BE2C (cell line): ENCODE measurements around the gene HRAS.

Source experiments
- DNase-seq: peaks from one replicate; pipeline ENCODE4 v3.0.0-alpha.2; 2020
- H3K27me3 ChIP-seq: fragments of 250-450 bp; sonication (Bioruptor Pico); 2 replicates; pipeline ENCODE4 v1.5.1; 2020; ENCODE audit warnings: mild to moderate bottlenecking
- H3K36me3 ChIP-seq: fragments of 250-450 bp; sonication (Bioruptor Pico); 2 replicates; pipeline ENCODE4 v1.5.1; 2020; ENCODE audit warnings: mild to moderate bottlenecking
- H3K4me1 ChIP-seq: fragments of 250-450 bp; sonication (Bioruptor Pico); 2 replicates; pipeline ENCODE4 v1.5.1; 2020
- H3K4me3 ChIP-seq: 2 replicates; pipeline ENCODE4 v1.5.1; 2011; ENCODE audit warnings: low read depth, low read length
- H3K9me3 ChIP-seq: fragments of 250-450 bp; sonication (Bioruptor Pico); 2 replicates; pipeline ENCODE4 v1.5.1; 2020
- TF ChIP-seq, protein P1 (sequence below): IDR thresholded peaks from 2 replicates; pipeline ENCODE4 v1.5.1; 2012; ENCODE audit warnings: mild to moderate bottlenecking, low read depth, low read length

HRAS gene

DNA sequence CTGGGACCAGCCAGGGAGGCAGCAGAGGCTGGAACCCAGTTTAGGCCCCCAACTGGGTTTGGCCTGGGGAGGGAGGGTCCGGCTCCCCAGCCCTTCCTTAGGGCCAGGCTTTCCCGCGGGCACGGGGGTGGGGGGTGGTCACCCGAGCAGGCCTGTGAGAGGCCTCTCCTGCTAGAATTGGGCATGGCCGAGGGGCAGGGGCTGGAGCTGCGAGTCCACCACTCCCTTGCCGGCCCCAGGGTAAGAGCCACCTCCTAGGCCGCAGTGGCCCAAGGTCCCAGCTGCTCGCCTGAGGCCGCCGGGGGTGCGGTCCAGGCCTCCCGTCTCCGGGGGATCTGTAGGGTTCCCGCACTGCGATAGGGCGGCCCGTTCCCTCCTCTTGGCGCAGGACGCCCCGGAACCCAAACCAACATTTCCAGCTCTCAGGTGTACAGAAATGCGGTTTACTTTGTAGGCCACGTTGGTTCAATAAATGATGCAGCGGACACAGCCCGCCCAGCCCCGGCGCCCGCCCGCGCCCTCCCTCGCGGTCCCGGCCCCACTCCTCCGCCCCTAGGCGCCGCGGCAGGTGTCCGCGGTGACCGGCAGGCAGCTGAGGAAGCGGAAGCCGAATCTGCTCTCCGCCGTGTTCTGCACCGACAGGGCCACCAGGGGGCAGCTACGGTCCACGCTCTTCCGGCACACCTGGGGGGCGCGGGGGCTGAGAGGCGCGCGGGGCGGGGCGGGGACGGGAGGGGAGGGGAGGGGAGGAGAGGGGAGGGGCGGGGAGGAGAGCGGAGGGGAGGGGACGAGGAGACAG is 19.3 kb upstream of the HRAS start:
- no peaks in the 10 kb centered on the region for H3K9me3 ChIP-seq
- H3K4me1 ChIP-seq, result no peaks in the 10 kb centered on the region
- no peak overlapping the region for H3K4me3 ChIP-seq
- DNase-seq, result peak; percentile 55
- H3K27me3 ChIP-seq, result peaks cover 24% of the 10 kb centered on the region
- no peaks in the 10 kb centered on the region for H3K36me3 ChIP-seq
- TF ChIP-seq, protein P1, sequence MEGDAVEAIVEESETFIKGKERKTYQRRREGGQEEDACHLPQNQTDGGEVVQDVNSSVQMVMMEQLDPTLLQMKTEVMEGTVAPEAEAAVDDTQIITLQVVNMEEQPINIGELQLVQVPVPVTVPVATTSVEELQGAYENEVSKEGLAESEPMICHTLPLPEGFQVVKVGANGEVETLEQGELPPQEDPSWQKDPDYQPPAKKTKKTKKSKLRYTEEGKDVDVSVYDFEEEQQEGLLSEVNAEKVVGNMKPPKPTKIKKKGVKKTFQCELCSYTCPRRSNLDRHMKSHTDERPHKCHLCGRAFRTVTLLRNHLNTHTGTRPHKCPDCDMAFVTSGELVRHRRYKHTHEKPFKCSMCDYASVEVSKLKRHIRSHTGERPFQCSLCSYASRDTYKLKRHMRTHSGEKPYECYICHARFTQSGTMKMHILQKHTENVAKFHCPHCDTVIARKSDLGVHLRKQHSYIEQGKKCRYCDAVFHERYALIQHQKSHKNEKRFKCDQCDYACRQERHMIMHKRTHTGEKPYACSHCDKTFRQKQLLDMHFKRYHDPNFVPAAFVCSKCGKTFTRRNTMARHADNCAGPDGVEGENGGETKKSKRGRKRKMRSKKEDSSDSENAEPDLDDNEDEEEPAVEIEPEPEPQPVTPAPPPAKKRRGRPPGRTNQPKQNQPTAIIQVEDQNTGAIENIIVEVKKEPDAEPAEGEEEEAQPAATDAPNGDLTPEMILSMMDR, result peak; percentile 33

- H3K27me3 ChIP-seq, result peaks cover 24% of the 10 kb centered on the region
- no peak overlapping the region for H3K4me3 ChIP-seq
- H3K36me3 ChIP-seq, result no peaks in the 10 kb centered on the region
- no peaks in the 10 kb centered on the region for H3K4me1 ChIP-seq
- H3K9me3 ChIP-seq, result no peaks in the 10 kb centered on the region
- no peak for DNase-seq
- TF ChIP-seq, protein P1, result no peak
Measured at GRCh38 chr11:553988-554340, 18.6 kb upstream of the HRAS start.

DNA sequence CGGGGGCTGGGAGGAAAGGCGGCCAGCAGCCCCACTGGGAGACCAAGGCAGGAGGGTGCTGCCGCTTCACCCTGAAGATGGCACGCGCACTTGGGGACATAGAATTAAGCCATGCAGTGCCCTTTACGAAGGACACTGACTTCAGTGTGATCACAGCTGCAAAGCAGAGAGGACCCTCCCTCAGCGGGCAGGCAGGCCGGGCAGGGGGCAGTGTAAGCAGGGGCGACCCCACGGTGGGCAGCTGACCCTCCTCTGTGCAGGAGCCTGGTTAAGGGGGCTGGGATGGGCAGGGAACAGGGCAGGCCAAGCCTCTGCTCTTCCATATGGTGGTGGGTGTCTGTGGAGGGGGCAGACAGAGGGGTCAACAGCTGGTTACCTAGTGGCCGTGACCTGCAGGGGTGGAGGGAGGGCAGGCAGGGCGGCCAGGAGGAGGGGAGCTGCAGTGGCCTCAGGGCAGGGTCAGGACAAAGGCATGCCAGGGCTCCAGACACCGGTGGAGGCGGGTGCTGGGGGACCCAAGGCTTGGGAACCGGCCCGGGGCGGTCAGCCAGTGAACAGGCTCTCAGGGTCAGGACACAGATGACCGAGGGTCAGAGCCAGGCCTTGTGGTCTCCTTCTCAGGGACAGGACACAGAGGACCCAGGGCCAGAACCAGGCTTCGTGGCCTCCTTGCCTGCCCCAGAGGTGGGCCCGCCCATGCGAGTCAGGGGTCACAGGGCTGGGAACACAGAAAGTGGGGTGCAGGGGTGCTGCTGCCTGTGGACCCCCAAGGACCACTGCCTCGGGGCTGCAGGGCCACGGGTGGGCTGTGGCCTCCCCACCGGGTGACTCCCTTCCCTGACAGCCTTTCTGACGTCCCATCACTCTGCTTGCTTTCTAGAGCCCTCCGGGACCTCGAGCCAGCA is 18.0 kb upstream of the HRAS start:
- TF ChIP-seq, protein P1, result no peak
- Histone ChIP-seq H3K4me1 (no peaks in the 10 kb centered on the region), H3K27me3 (peaks cover 24% of the 10 kb centered on the region), H3K9me3 (no peaks in the 10 kb centered on the region), H3K36me3 (no peaks in the 10 kb centered on the region), H3K4me3 (no peak overlapping the region)
- no peak for DNase-seq

DNA sequence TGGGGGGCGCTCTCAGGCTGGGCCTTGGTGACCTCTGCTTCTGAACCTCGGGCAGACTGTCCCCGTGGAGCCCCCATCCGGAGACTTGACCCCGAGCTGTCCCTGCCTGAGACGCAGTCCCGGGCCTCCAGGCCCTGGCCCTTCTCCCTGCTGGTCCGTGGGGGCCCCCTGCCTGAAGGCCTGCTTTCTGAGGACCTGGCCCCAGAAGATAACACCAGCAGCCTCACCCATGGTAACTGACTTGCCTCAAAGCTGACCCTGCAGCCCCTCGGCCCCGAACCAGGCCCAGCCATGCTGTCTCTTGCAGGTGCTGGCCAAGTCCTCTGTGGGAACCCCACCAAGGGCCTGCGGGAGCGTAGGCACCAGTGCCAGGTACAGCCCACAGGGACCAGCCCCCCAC is 16.2 kb upstream of the HRAS start:
- DNase-seq, result no peak
- Histone ChIP-seq H3K27me3 (peaks cover 15% of the 10 kb centered on the region), H3K36me3 (no peaks in the 10 kb centered on the region), H3K4me1 (no peaks in the 10 kb centered on the region), H3K4me3 (no peak overlapping the region), H3K9me3 (no peaks in the 10 kb centered on the region)
- TF ChIP-seq, protein P1, result no peak

DNA sequence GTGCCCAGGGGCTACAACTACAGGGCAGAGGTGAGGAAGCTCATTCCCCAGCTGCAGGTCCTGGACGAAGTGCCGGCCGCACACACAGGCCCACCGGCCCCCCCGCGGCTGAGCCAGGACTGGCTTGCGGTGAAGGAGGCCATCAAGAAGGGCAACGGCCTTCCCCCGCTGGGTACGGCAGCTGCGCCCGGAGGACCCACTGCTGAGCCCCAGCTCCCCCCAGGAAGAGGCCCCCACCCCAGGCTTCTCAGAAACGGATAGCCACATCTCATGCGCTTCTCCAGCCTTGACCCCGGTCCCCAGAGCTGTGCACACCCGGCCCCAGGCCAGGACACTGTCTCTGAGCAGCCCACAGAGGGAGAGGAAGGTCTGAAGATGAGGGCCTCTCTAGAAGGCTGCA is 15.8 kb upstream of the HRAS start:
- no peak for DNase-seq
- Histone ChIP-seq H3K9me3 (no peaks in the 10 kb centered on the region), H3K4me1 (no peaks in the 10 kb centered on the region), H3K4me3 (no peak overlapping the region), H3K27me3 (peaks cover 11% of the 10 kb centered on the region), H3K36me3 (no peaks in the 10 kb centered on the region)
- TF ChIP-seq, protein P1, result no peak

DNA sequence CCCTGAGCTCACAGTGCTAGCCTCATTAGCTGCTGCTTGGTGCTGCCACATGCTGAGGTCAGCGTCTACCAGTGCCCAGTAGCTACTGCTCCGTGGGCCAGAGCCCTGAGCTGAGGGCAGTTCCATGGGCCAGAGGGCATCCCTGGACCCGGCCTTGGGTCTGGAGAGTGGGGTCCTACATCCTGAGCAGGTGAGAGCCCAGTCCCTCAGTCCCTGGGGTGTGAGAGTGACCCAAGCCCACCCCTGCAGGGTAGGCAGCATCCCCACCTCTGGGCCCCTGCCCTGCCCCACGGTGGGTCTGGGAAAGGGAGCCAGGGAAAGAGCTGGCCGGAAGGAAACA is 15.3 kb upstream of the HRAS start:
- TF ChIP-seq, protein P1, result no peak
- Histone ChIP-seq H3K4me1 (no peaks in the 10 kb centered on the region), H3K36me3 (no peaks in the 10 kb centered on the region), H3K4me3 (no peak overlapping the region), H3K27me3 (peaks cover 7% of the 10 kb centered on the region), H3K9me3 (no peaks in the 10 kb centered on the region)
- DNase-seq, result no peak
